Measurements from ENCODE around the gene NKAPL.

Gene NKAPL

GRCh38 chr6:28269492-28269891 is 10.4 kb downstream of the NKAPL start:
- H2AFZ ChIP-seq: no peak overlapping the region
- no peak overlapping the region for H3K4me2 ChIP-seq (ENCODE audit: low read length)
- H3K4me3 ChIP-seq (ENCODE audit: low read depth, low read length): no peak overlapping the region
- H3K27ac ChIP-seq: no peak overlapping the region
- H3K36me3 ChIP-seq (ENCODE audit: control insufficient read depth, insufficient read depth, low read length): no peaks in the 10 kb centered on the region
- no peaks in the 10 kb centered on the region for H3K9me3 ChIP-seq (ENCODE audit: control insufficient read depth, low read length)
- no peaks in the 10 kb centered on the region for H3K4me1 ChIP-seq
- no peaks in the 10 kb centered on the region for H3K27me3 ChIP-seq (ENCODE audit: control insufficient read depth, insufficient read depth, low read length)
- H3K9ac ChIP-seq: no peak overlapping the region
- peaks cover 11% of the 10 kb centered on the region for H3K79me2 ChIP-seq
- TF ChIP-seq, protein P1, sequence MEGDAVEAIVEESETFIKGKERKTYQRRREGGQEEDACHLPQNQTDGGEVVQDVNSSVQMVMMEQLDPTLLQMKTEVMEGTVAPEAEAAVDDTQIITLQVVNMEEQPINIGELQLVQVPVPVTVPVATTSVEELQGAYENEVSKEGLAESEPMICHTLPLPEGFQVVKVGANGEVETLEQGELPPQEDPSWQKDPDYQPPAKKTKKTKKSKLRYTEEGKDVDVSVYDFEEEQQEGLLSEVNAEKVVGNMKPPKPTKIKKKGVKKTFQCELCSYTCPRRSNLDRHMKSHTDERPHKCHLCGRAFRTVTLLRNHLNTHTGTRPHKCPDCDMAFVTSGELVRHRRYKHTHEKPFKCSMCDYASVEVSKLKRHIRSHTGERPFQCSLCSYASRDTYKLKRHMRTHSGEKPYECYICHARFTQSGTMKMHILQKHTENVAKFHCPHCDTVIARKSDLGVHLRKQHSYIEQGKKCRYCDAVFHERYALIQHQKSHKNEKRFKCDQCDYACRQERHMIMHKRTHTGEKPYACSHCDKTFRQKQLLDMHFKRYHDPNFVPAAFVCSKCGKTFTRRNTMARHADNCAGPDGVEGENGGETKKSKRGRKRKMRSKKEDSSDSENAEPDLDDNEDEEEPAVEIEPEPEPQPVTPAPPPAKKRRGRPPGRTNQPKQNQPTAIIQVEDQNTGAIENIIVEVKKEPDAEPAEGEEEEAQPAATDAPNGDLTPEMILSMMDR (IDR thresholded peaks at IDR 0.05): no peak

DNA sequence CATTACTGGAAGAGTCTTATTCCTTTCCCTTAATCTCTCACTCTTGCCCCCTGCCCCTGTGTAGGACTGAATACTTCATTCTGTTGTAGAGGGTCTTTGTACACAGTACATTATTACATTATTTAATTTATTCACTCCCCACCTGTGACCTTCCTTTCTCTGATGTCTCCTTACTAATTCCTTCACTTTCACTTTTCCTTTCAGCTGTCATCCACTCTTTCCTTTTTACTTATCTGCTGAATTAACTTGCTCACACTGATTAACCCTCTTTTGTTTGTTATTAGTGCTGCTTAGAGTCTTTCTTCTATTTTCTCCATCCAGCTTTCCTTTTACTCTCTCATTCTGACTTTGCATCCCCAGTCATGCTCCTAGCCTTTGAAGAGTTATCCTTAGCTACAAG is 15.8 kb downstream of the NKAPL start:
- TF ChIP-seq, protein P1 (IDR thresholded peaks at IDR 0.05): no peak
- no peaks in the 10 kb centered on the region for H3K79me2 ChIP-seq
- no peak overlapping the region for H3K9ac ChIP-seq
- H3K27me3 ChIP-seq (ENCODE audit: control insufficient read depth, insufficient read depth, low read length): no peaks in the 10 kb centered on the region
- no peak overlapping the region for H3K4me2 ChIP-seq (ENCODE audit: low read length)
- no peaks in the 10 kb centered on the region for H3K9me3 ChIP-seq (ENCODE audit: control insufficient read depth, low read length)
- H3K4me3 ChIP-seq (ENCODE audit: low read depth, low read length): no peak overlapping the region
- H2AFZ ChIP-seq: no peak overlapping the region
- H3K4me1 ChIP-seq: no peaks in the 10 kb centered on the region
- H3K27ac ChIP-seq: no peak overlapping the region
- H3K36me3 ChIP-seq (ENCODE audit: control insufficient read depth, insufficient read depth, low read length): no peaks in the 10 kb centered on the region

GRCh38 chr6:28277746-28278145 is 18.6 kb downstream of the NKAPL start:
- Histone ChIP-seq H3K4me3 (ENCODE audit: low read depth, low read length) (no peak overlapping the region), H3K36me3 (ENCODE audit: control insufficient read depth, insufficient read depth, low read length) (no peaks in the 10 kb centered on the region), H3K79me2 (no peaks in the 10 kb centered on the region), H3K9ac (no peak overlapping the region), H3K4me2 (ENCODE audit: low read length) (no peak overlapping the region), H3K4me1 (no peaks in the 10 kb centered on the region), H3K9me3 (ENCODE audit: control insufficient read depth, low read length) (no peaks in the 10 kb centered on the region), H3K27me3 (ENCODE audit: control insufficient read depth, insufficient read depth, low read length) (no peaks in the 10 kb centered on the region), H2AFZ (no peak overlapping the region), H3K27ac (no peak overlapping the region)
- TF ChIP-seq, protein P1 (IDR thresholded peaks at IDR 0.05): no peak

DNA sequence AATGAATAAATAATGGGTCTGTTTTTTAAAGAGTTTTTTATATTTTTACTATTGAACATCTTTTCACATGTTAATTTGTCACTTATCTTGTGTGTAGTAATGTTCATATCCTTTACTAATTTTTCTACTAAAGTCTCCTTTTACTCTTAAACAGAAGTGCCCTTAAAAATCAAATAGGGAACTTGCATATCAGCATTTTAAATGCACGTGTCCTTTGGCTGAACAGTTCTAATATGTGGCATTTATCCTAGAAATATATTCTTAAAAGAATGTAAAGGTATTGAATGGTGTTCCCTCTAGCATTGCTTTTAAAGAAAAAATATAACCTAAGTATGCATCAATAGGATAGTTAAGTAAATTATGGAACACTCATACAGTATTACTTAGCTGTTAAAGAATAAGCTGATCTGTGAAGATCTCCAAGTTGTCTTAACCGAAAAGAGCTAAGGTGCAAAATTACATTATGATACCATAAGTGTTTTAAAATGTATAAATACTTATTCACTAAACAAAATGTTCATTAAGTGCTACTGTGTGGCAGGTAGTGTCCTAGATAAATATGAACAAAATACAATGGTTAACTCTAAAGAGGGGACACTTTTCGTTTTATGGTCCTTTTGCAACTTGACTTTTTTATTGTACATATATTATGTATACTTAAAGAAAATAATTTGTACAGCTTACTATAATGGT is 21.6 kb downstream of the NKAPL start:
- Histone ChIP-seq H3K36me3 (ENCODE audit: control insufficient read depth, insufficient read depth, low read length) (no peaks in the 10 kb centered on the region), H2AFZ (peak overlapping the region; percentile 93), H3K4me3 (ENCODE audit: low read depth, low read length) (peak overlapping the region; percentile 74), H3K4me1 (no peaks in the 10 kb centered on the region), H3K9me3 (ENCODE audit: control insufficient read depth, low read length) (no peaks in the 10 kb centered on the region), H3K27ac (no peak overlapping the region), H3K4me2 (ENCODE audit: low read length) (peak overlapping the region; percentile 86), H3K27me3 (ENCODE audit: control insufficient read depth, insufficient read depth, low read length) (no peaks in the 10 kb centered on the region), H3K79me2 (no peaks in the 10 kb centered on the region), H3K9ac (no peak overlapping the region)
- TF ChIP-seq, protein P1 (IDR thresholded peaks at IDR 0.05): no peak

Data from parathyroid adenoma (tissue), 2 donors.